A549 (cell line): ENCODE measurements around the gene ZBTB46. TPM values are rescaled to one million over a fixed set of nuclear protein-coding genes. Genes with fewer than 3 reads are reported as not detected.

ENCODE experiments used
- ATAC-seq, 2 experiments: fragments of 200-7000 bp in 1 of 2; fragments of >200 bp in 1 of 2; cut with Nextera tagmentation in 1 of 2; cut with Tn5 transposase in 1 of 2; 3 replicates each; pipeline versions ENCODE4 v1.8.0 to v1.9.1; 2018 to 2020; ENCODE audit warnings: mild to moderate bottlenecking in 1 of 2, moderate library complexity in 1 of 2
- CTCF ChIA-PET: fragments of 300-600 bp; sonication (Branson Sonifier 250); formaldehyde crosslinking; extraction: SDS; loops from one replicate; lab custom pipeline; 2021; ENCODE audit warnings: antibody characterized with exemption, inconsistent platforms; lab: Yijun Ruan, JAX
- POLR2A ChIA-PET: fragments of 350-600 bp; formaldehyde crosslinking; extraction: SDS; loops from one replicate; lab custom pipeline; 2021; ENCODE audit warnings: antibody characterized with exemption, inconsistent platforms; lab: Yijun Ruan, JAX
- DNase-seq, 2 experiments: peaks; one replicate each; pipeline versions ENCODE4 v3.0.0 to v3.0.0-alpha.2; 2011 to 2016; ENCODE audit warnings: low read depth in 1 of 2, low spot score in 1 of 2
- FAIRE-seq: peaks from 2 replicates; lab custom pipeline; 2011; peaks lifted over from hg19 to GRCh38; lab: Jason Lieb, UNC
- H3K27ac ChIP-seq, 2 experiments: fragments of >200 bp; sonication (Bioruptor Twin); formaldehyde crosslinking; 3 replicates each; pipeline ENCODE4 v1.5.1; 2016 to 2017
- H3K4me1 ChIP-seq: fragments of >200 bp; sonication (Bioruptor Twin); formaldehyde crosslinking; 3 replicates; pipeline ENCODE4 v1.6.1; 2016
- H3K4me2 ChIP-seq: fragments of >200 bp; sonication (Bioruptor Twin); formaldehyde crosslinking; 3 replicates; pipeline ENCODE4 v1.6.1; 2016
- H3K4me3 ChIP-seq: fragments of >200 bp; sonication (Bioruptor Twin); formaldehyde crosslinking; 3 replicates; pipeline ENCODE4 v1.5.1; 2016
- H3K9me3 ChIP-seq: fragments of >200 bp; sonication (Bioruptor Twin); formaldehyde crosslinking; 3 replicates; pipeline ENCODE4 v1.6.1; 2016
- E2F6 ChIP-seq: IDR thresholded peaks from 2 replicates; pipeline ENCODE4 v1.6.1; 2012; ENCODE audit warnings: low read depth, borderline replicate concordance
- ELK1 ChIP-seq: fragments of 150-350 bp; IDR thresholded peaks from 2 replicates; pipeline ENCODE4 v1.6.1; 2014; ENCODE audit warnings: low read depth, mild to moderate bottlenecking, low read length
- HMGXB4 ChIP-seq: fragments of 250-450 bp; sonication (Bioruptor Pico); IDR thresholded peaks from 2 replicates; pipeline ENCODE4 v1.5.0; 2021; ENCODE audit warnings: mild to moderate bottlenecking, moderate library complexity, borderline replicate concordance
- MAZ ChIP-seq: fragments of 150-350 bp; IDR thresholded peaks from 2 replicates; pipeline ENCODE4 v1.6.1; 2014; ENCODE audit warnings: antibody characterized with exemption, low read depth, low read length, borderline replicate concordance
- PBX3 ChIP-seq: IDR thresholded peaks from 2 replicates; pipeline ENCODE4 v1.6.1; 2012
- PHF8 ChIP-seq: fragments of 200-600 bp; sonication (generic); IDR thresholded peaks from 2 replicates; pipeline ENCODE4 v1.6.1; 2016; ENCODE audit warnings: low read depth, mild to moderate bottlenecking, antibody characterized with exemption, moderate library complexity, borderline replicate concordance
- POLR2AphosphoS2 ChIP-seq: conservative IDR thresholded peaks from 2 replicates; pipeline ENCODE4 v1.6.1; 2012; ENCODE audit warnings: low read length, improper control_type of control experiment, inconsistent platforms
- RNF2 ChIP-seq: fragments of 200-600 bp; sonication (generic); IDR thresholded peaks from 2 replicates; pipeline ENCODE4 v1.6.1; 2016; ENCODE audit warnings: low read depth, mild to moderate bottlenecking, antibody characterized with exemption, moderate library complexity, borderline replicate concordance
- ZNF302 ChIP-seq: fragments of 250-450 bp; sonication (Bioruptor Pico); IDR thresholded peaks from 2 replicates; pipeline ENCODE4 v1.9.0; 2021; ENCODE audit warnings: inconsistent platforms, mild to moderate bottlenecking, moderate library complexity
- ZSCAN20 ChIP-seq: fragments of 250-450 bp; sonication (Bioruptor Pico); IDR thresholded peaks from 2 replicates; pipeline ENCODE4 v1.8.0; 2022; ENCODE audit warnings: mild to moderate bottlenecking, moderate library complexity
- WGBS: methylation state at CpG from one replicate; pipeline ENCODE4 v1.1.6; 2017; ENCODE audit errors: missing lambda C conversion rate; 5-methylcytosine and 5-hydroxymethylcytosine counted together
- polyA plus RNA-seq, 4 experiments: library from polyadenylated mRNA; depleted of rRNA in 3 of 4; stranded (reverse); fragments of >200 nt; fragmentation: RNase III in 1 of 4; extraction: RNeasy Plus Mini Kit Qiagen cat#74134 plus additional on column Dnase treatment in 1 of 4; gene quantifications; 2 replicates in 3 of 4; 3 replicates in 1 of 4; pipeline ENCODE4 v1.2.3, GENCODE V29; 2011 to 2017

ZBTB46 gene
- polyA plus RNA-seq, 2 of the 4 experiments (the other 2 are of a cell fraction), result 0.17 to 0.43 TPM

GRCh38 chr20:63861365-63861934 lies 30.4 kb upstream of the ZBTB46 start, which contains the start of gene ABHD16B (continued):
- TF ChIP-seq ZNF302 (CRISPR knock-in tag) (no peak), ELK1 (no peak), POLR2AphosphoS2 (no peak), ZSCAN20 (CRISPR knock-in tag) (no peak)

- TF ChIP-seq E2F6, result no peak
- TF ChIP-seq MAZ, result no peak
- TF ChIP-seq RNF2, result no peak
- no peak for TF ChIP-seq PHF8
- no peak for TF ChIP-seq ELK1
- TF ChIP-seq HMGXB4 (CRISPR knock-in tag), result no peak
- POLR2A ChIA-PET, result no interaction called here
- ATAC-seq (no peak), DNase-seq (no peak), FAIRE-seq (no peak)
- CTCF ChIA-PET, result interaction anchor here (0.8 to 1.5 kb wide), 3 partner anchors 20 to 74 kb away, joined by 3 to 4 read pairs (median 3); no protein-coding TSS in a partner anchor
- Histone ChIP-seq H3K4me2 (no peak overlapping the region), H3K27ac (no peak overlapping the region), H3K4me1 (peaks cover 8% of the 10 kb centered on the region; the same call in 2 of the 3 replicates), H3K4me3 (no peak overlapping the region), H3K9me3 (no peaks in the 10 kb centered on the region)
- 86% methylated on average over 17 of the region's 17 CpGs for WGBS
Observed at GRCh38 chr20:63860325-63861051, 29.4 kb upstream of the ZBTB46 start.

- no peak overlapping the region for H3K27ac ChIP-seq
- CTCF ChIA-PET, result interaction anchor here (1.1 to 1.9 kb wide), 4 partner anchors 40 to 115 kb away, joined by 3 to 7 read pairs (median 4); no protein-coding TSS in a partner anchor
Observed at GRCh38 chr20:63859166-63859699, 28.2 kb upstream of the ZBTB46 start.

More at GRCh38 chr20:63859166-63859699, 28.2 kb upstream of the ZBTB46 start:
- DNase-seq (no peak), FAIRE-seq (no peak)
- H3K4me1 ChIP-seq, result peaks cover 16% of the 10 kb centered on the region; the same call in 2 of the 3 replicates
- H3K4me3 ChIP-seq, result no peak overlapping the region
- 81% methylated on average over 7 of the region's 7 CpGs for WGBS
- H3K4me2 ChIP-seq, result no peak overlapping the region
- POLR2A ChIA-PET, result interaction anchor here (1.5 kb wide), 1 partner anchor 118 kb away, joined by 3 read pairs; no protein-coding TSS in a partner anchor
- no peaks in the 10 kb centered on the region for H3K9me3 ChIP-seq
- TF ChIP-seq PBX3 (0 out of 2 replicates have a peak, but pooled peaks have one; percentile 27), MAZ (no peak)
- TF ChIP-seq, all 56 proteins: peak for 1
- no peak for ATAC-seq
